Keratinocyte (primary cell): Measurements from ENCODE around the gene AGPAT2. TPM values are rescaled to one million over a fixed set of nuclear protein-coding genes. Genes with fewer than 3 reads are reported as not detected.

Experiments
- DNase-seq: peaks from one replicate; pipeline ENCODE4 v3.0.0-alpha.2; 2011; ENCODE audit warnings: low read depth, missing footprints, low spot score
- FAIRE-seq: peaks from 2 replicates; lab custom pipeline; 2011; peaks lifted over from hg19 to GRCh38; lab: Jason Lieb, UNC
- H2AFZ ChIP-seq: 2 replicates; pipeline ENCODE4 v1.6.0; 2012; ENCODE audit warnings: low read length, control low read depth, inconsistent platforms; ENCODE audit not compliant: control insufficient read depth
- H3K27ac ChIP-seq: 2 replicates; pipeline ENCODE4 v1.5.1; 2011; ENCODE audit warnings: low read length; ENCODE audit not compliant: control insufficient read depth, insufficient read depth
- H3K27me3 ChIP-seq: 3 replicates; pipeline ENCODE4 v1.6.0; 2011; ENCODE audit warnings: low read length; ENCODE audit not compliant: control insufficient read depth, insufficient read depth; ENCODE audit errors: extremely low read depth
- H3K36me3 ChIP-seq, 2 experiments: 2 replicates in 1 of 2; 3 replicates in 1 of 2; pipeline ENCODE4 v1.5.1; 2011; ENCODE audit warnings: low read length in 2 of 2, mild to moderate bottlenecking in 1 of 2; ENCODE audit not compliant: control insufficient read depth in 2 of 2, insufficient read depth in 2 of 2; ENCODE audit errors: extremely low read depth in 1 of 2
- H3K4me1 ChIP-seq: 3 replicates; pipeline ENCODE4 v1.5.1; 2011; ENCODE audit warnings: low read length; ENCODE audit not compliant: control insufficient read depth, insufficient read depth; ENCODE audit errors: extremely low read depth
- H3K4me2 ChIP-seq: 3 replicates; pipeline ENCODE4 v1.6.0; 2011; ENCODE audit warnings: low read depth, low read length; ENCODE audit not compliant: control insufficient read depth, insufficient read depth; ENCODE audit errors: extremely low read depth
- H3K4me3 ChIP-seq, 3 experiments: fragments of 200-600 bp in 1 of 3; sonication (generic) in 1 of 3; 2 replicates in 2 of 3; 3 replicates in 1 of 3; pipeline ENCODE4 v1.5.1; 2011 to 2016; ENCODE audit warnings: low read length in 3 of 3, mild to moderate bottlenecking in 3 of 3, control low read depth in 2 of 3, inconsistent platforms in 1 of 3, low read depth in 1 of 3, mixed read lengths in 1 of 3, mixed run types in 1 of 3, moderate library complexity in 1 of 3; ENCODE audit not compliant: control insufficient read depth in 2 of 3, insufficient read depth in 2 of 3; ENCODE audit errors: extremely low read depth in 1 of 3
- H3K79me2 ChIP-seq: 2 replicates; pipeline ENCODE4 v1.6.0; 2012; ENCODE audit warnings: low read length; ENCODE audit not compliant: control insufficient read depth, insufficient read depth
- H3K9ac ChIP-seq: 3 replicates; pipeline ENCODE4 v1.6.0; 2011; ENCODE audit warnings: low read length; ENCODE audit not compliant: control insufficient read depth, insufficient read depth; ENCODE audit errors: extremely low read depth
- H3K9me1 ChIP-seq: 3 replicates; pipeline ENCODE4 v1.6.0; 2011; ENCODE audit warnings: low read length; ENCODE audit not compliant: control insufficient read depth, insufficient read depth; ENCODE audit errors: extremely low read depth
- H3K9me3 ChIP-seq: 2 replicates; pipeline ENCODE4 v1.5.1; 2012; ENCODE audit warnings: low read depth, low read length; ENCODE audit not compliant: control insufficient read depth
- H4K20me1 ChIP-seq: 3 replicates; pipeline ENCODE4 v1.6.0; 2011; ENCODE audit warnings: low read length; ENCODE audit not compliant: control insufficient read depth, insufficient read depth; ENCODE audit errors: extremely low read depth
- CTCF ChIP-seq, 3 experiments: IDR thresholded peaks in 1 of 3; conservative IDR thresholded peaks in 1 of 3; optimal IDR thresholded peaks in 1 of 3; 2 replicates in 2 of 3; 3 replicates in 1 of 3; pipeline versions ENCODE3 to v1.5.1; 2011; ENCODE audit warnings: low read length in 3 of 3, mild to moderate bottlenecking in 3 of 3, moderate library complexity in 2 of 3, control low read depth in 1 of 3, inconsistent platforms in 1 of 3; ENCODE audit not compliant: insufficient read depth in 2 of 3; ENCODE audit errors: extremely low read depth in 1 of 3
- EZH2 ChIP-seq: IDR thresholded peaks from one replicate; pipeline ENCODE4 v1.6.1; 2012; ENCODE audit warnings: inconsistent platforms, mild to moderate bottlenecking, low read length, moderate library complexity
- dilution Hi-C: fragments of 300-500 bp; cut with MboI; formaldehyde crosslinking; loops from one replicate; pipeline ENCODE4 v1.7.0; 2020; ENCODE audit warnings: low sequenced_read_pairs; ENCODE audit not compliant: extremely low pct_ligation_motif_present
- polyA plus RNA-seq, 5 experiments: library from polyadenylated mRNA; depleted of rRNA in 3 of 5; stranded (reverse) in 3 of 5; stranded (forward) in 1 of 5; unstranded in 1 of 5; fragments of >200 nt; gene quantifications; 1 replicate in 1 of 5; 2 replicates in 3 of 5; 3 replicates in 1 of 5; pipeline versions ENCODE4 v1.2.1 to v1.2.3, GENCODE V29; 2011 to 2012; ENCODE audit warnings: missing spikeins in 2 of 5, low read depth in 1 of 5, low replicate concordance in 1 of 5

AGPAT2 gene
- polyA plus RNA-seq, 1 donor (not counting 4 experiments of a cell fraction or from before 2014, with no cell fraction given), result 26.5 TPM

- TF ChIP-seq CTCF (optimal IDR thresholded peaks at IDR 0.05 in 1 of 3, IDR thresholded peaks at IDR 0.05 in 1 of 3, conservative IDR thresholded peaks at IDR 0.05 in 1 of 3; ENCODE audit: extremely low read depth in 1 of 3, insufficient read depth in 2 of 3, low read length in 3 of 3) (peak in 2 of 3 experiments; percentile 55 to 90), EZH2 (no peak)
- Histone ChIP-seq H3K9me3 (no peaks in the 10 kb centered on the region), H3K27me3 (peaks cover 14% of the 10 kb centered on the region), H3K79me2 (no peaks in the 10 kb centered on the region), H3K27ac (peak overlapping the region; percentile 7), H4K20me1 (peaks cover 5% of the 10 kb centered on the region), H3K36me3 (no peaks in the 10 kb centered on the region), H3K9ac (no peak overlapping the region), H2AFZ (no peak overlapping the region), H3K4me3 (peak overlapping the region in 1 of 3 experiments; percentile 34), H3K9me1 (no peaks in the 10 kb centered on the region), H3K4me2 (peak overlapping the region; percentile 54), H3K4me1 (peaks cover 17% of the 10 kb centered on the region)
- no peak for DNase-seq
- FAIRE-seq, result no peak
- dilution Hi-C loops, result no loop called here
Observed at GRCh38 chr9:136694163-136694871, 7.1 kb upstream of the AGPAT2 start.

DNA sequence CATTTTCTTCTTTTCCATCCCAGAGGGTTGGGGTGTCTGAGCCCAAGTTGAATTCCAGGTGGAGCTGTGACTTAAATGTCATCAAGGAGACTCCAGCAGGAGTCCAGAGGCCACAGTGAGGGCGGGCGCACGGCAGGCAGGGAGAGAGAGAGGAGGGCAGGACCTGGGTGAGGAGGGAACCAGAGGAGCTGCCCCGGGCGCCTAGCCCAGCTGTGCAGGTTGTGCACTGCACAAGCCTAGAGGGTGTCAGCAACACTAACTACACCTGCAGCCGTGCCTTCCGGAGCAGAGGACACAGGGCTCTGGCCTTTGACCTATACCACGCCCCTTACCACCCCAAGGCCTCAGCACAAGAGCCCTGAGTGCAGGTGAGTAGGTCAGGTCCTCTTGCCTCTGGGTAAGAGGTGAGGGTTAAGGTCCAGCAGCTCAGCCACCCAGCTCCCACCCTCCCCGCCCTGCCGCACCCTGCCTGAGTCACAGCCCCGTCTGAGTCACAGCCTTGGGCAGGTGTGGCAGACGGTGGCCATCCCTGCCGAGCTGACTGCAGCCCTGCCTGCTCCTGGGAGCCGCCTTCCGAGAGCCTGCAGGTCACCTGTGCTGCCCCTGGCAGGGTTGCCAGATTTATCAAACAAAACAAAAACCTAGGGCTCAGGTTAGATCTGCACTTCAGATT lies 6.4 kb upstream of the AGPAT2 start:
- Histone ChIP-seq H3K27me3 (peaks cover 14% of the 10 kb centered on the region), H3K79me2 (no peaks in the 10 kb centered on the region), H3K9ac (no peak overlapping the region), H3K27ac (peak overlapping the region; percentile 7), H3K4me3 (no peak overlapping the region), H4K20me1 (peaks cover 5% of the 10 kb centered on the region), H3K4me2 (peak overlapping the region; percentile 54), H2AFZ (no peak overlapping the region), H3K9me1 (no peaks in the 10 kb centered on the region), H3K9me3 (no peaks in the 10 kb centered on the region), H3K36me3 (no peaks in the 10 kb centered on the region), H3K4me1 (peaks cover 17% of the 10 kb centered on the region)
- dilution Hi-C loops, result no loop called here
- TF ChIP-seq EZH2, result no peak
- no peak for TF ChIP-seq CTCF (optimal IDR thresholded peaks at IDR 0.05 in 1 of 3, IDR thresholded peaks at IDR 0.05 in 1 of 3, conservative IDR thresholded peaks at IDR 0.05 in 1 of 3; ENCODE audit: extremely low read depth in 1 of 3, insufficient read depth in 2 of 3, low read length in 3 of 3)
- DNase-seq (peak; percentile 78), FAIRE-seq (peak; percentile 71)
